Measurements from ENCODE around the gene MRC2.

DNA sequence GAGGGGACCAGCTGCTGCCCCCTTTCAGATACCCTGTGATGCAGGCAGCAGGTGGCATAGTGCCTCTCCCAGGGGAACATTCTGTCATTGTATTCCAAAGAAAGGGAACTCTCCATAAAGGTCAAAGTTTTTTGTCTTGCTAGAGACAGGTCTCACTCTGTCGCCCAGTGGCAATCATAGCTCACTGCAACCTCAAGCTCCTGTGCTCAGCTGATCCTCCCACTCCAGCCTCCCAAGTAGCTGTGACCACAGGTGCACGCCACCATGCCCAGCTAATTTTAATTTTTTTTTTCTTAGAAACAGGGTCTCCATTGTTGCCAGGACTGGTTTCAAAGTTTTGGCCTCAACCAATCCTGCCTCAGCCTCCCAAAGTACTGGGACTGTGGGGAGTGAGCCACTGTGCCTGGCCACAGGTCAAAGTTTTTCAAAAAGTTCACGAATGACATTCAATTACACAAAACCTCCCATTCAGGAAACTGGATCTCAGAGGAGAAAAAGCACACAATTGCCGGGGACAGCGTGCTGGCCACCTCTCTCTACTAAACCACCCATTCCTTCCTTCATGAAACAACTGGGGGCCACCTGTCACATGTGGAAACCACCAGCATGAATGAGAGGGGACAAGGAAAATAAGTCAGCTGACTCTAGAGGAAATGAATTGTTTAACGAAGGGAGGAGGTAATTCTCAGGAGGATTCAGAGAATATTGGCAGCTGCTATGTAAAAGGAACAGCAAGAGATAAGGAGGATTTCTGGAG is 100.6 kb downstream of the MRC2 start:
- no peak for TF ChIP-seq POLR2A (IDR thresholded peaks at IDR 0.05)
- TF ChIP-seq, protein P1, sequence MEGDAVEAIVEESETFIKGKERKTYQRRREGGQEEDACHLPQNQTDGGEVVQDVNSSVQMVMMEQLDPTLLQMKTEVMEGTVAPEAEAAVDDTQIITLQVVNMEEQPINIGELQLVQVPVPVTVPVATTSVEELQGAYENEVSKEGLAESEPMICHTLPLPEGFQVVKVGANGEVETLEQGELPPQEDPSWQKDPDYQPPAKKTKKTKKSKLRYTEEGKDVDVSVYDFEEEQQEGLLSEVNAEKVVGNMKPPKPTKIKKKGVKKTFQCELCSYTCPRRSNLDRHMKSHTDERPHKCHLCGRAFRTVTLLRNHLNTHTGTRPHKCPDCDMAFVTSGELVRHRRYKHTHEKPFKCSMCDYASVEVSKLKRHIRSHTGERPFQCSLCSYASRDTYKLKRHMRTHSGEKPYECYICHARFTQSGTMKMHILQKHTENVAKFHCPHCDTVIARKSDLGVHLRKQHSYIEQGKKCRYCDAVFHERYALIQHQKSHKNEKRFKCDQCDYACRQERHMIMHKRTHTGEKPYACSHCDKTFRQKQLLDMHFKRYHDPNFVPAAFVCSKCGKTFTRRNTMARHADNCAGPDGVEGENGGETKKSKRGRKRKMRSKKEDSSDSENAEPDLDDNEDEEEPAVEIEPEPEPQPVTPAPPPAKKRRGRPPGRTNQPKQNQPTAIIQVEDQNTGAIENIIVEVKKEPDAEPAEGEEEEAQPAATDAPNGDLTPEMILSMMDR (IDR thresholded peaks at IDR 0.05): no peak
